GM23338 (cell line): ENCODE results near the gene INPP4A. TPM values are rescaled to one million over a fixed set of nuclear protein-coding genes. Genes with fewer than 3 reads are reported as not detected.

Experiments
- ATAC-seq: fragments of 200-7000 bp; cut with Tn5 transposase; 3 replicates; pipeline ENCODE4 v1.9.1; 2020
- DNase-seq: peaks from one replicate; pipeline ENCODE4 v3.0.0-alpha.2; 2015; ENCODE audit warnings: low spot score
- H2AFZ ChIP-seq: fragments of 200-600 bp; sonication (generic); 2 replicates; pipeline ENCODE4 v1.8.0; 2016; ENCODE audit warnings: antibody characterized with exemption, mild to moderate bottlenecking, moderate library complexity
- H3F3A ChIP-seq: fragments of 200-600 bp; sonication (generic); replicated peaks from 2 replicates; pipeline ENCODE4 v1.8.0; 2017; ENCODE audit warnings: antibody characterized with exemption, mixed run types, low read depth
- H3K27ac ChIP-seq: fragments of 200-600 bp; sonication (generic); 2 replicates; pipeline ENCODE4 v1.6.1; 2016; ENCODE audit warnings: low read depth
- H3K27me3 ChIP-seq: fragments of 200-600 bp; sonication (generic); 2 replicates; pipeline ENCODE4 v1.8.0; 2016; ENCODE audit warnings: mild to moderate bottlenecking, mixed run types, moderate library complexity; ENCODE audit not compliant: insufficient read depth
- H3K36me3 ChIP-seq: fragments of 200-600 bp; sonication (generic); 2 replicates; pipeline ENCODE4 v1.8.0; 2016; ENCODE audit warnings: mild to moderate bottlenecking; ENCODE audit not compliant: insufficient read depth
- H3K4me1 ChIP-seq: fragments of 200-600 bp; sonication (generic); 2 replicates; pipeline ENCODE4 v1.8.0; 2016; ENCODE audit warnings: mild to moderate bottlenecking, moderate library complexity; ENCODE audit not compliant: insufficient read depth
- H3K4me2 ChIP-seq: fragments of 200-600 bp; sonication (generic); 2 replicates; pipeline ENCODE4 v1.7.1; 2017; ENCODE audit warnings: mixed run types
- H3K4me3 ChIP-seq: fragments of 200-600 bp; sonication (generic); 2 replicates; pipeline ENCODE4 v1.6.1; 2016; ENCODE audit warnings: mixed run types
- H3K79me2 ChIP-seq: fragments of 200-600 bp; sonication (generic); replicated peaks from 2 replicates; pipeline ENCODE4 v1.8.0; 2017; ENCODE audit warnings: mild to moderate bottlenecking; ENCODE audit not compliant: insufficient read depth
- H3K9me2 ChIP-seq: fragments of 200-600 bp; sonication (generic); 2 replicates; pipeline ENCODE4 v1.8.0; 2017; ENCODE audit not compliant: insufficient read depth
- H4K20me1 ChIP-seq: fragments of 200-600 bp; sonication (generic); replicated peaks from 2 replicates; pipeline ENCODE4 v1.8.0; 2017; ENCODE audit warnings: mild to moderate bottlenecking; ENCODE audit not compliant: insufficient read depth
- H3K27ac Mint-ChIP-seq: 2 replicates; pipeline ENCODE4 v1.8.0; 2020; ENCODE audit warnings: inconsistent platforms, mild to moderate bottlenecking, moderate library complexity, mixed read lengths
- H3K27me3 Mint-ChIP-seq: 3 replicates; pipeline ENCODE4 v1.8.0; 2022; ENCODE audit warnings: low read depth, mild to moderate bottlenecking, moderate library complexity, mixed read lengths, inconsistent platforms; ENCODE audit not compliant: insufficient read depth, poor library complexity
- H3K36me3 Mint-ChIP-seq: 3 replicates; pipeline ENCODE4 v1.8.0; 2021; ENCODE audit warnings: low read depth, mild to moderate bottlenecking, inconsistent platforms, moderate library complexity, mixed read lengths
- H3K4me1 Mint-ChIP-seq: 3 replicates; pipeline ENCODE4 v1.8.0; 2020; ENCODE audit warnings: mild to moderate bottlenecking, inconsistent platforms, mixed read lengths
- H3K4me3 Mint-ChIP-seq: 3 replicates; pipeline ENCODE4 v1.8.0; 2021; ENCODE audit warnings: moderate library complexity, mild to moderate bottlenecking, inconsistent platforms, mixed read lengths
- H3K9me3 Mint-ChIP-seq: 3 replicates; pipeline ENCODE4 v1.8.0; 2020; ENCODE audit warnings: moderate library complexity, mild to moderate bottlenecking, inconsistent platforms, mixed read lengths
- CREB1 ChIP-seq: fragments of 250-450 bp; sonication (Bioruptor Pico); IDR thresholded peaks from 2 replicates; pipeline ENCODE4 v1.5.0; 2020; ENCODE audit warnings: low read depth, mild to moderate bottlenecking, moderate library complexity
- JUNB ChIP-seq: IDR thresholded peaks from one replicate; pipeline ENCODE4 v1.6.1; 2016; ENCODE audit warnings: antibody characterized with exemption; ENCODE audit not compliant: unreplicated experiment
- STAT1 ChIP-seq: IDR thresholded peaks from one replicate; pipeline ENCODE4 v1.6.1; 2016; ENCODE audit warnings: antibody characterized with exemption; ENCODE audit not compliant: unreplicated experiment
- ZNF114 ChIP-seq: fragments of 250-450 bp; sonication (Bioruptor Pico); IDR thresholded peaks from 2 replicates; pipeline ENCODE4 v1.5.0; 2020; ENCODE audit warnings: mild to moderate bottlenecking, moderate library complexity
- polyA plus RNA-seq: library from polyadenylated mRNA; unstranded; fragments of >200 nt; fragmentation: Nextera tagmentation; extraction: Ambion mirVana; gene quantifications from 2 replicates; pipeline ENCODE4 v1.2.1, GENCODE V29; 2016
- total RNA-seq: library from RNA; depleted of rRNA; stranded (reverse); fragments of >200 nt; shearing (Covaris generic); gene quantifications from 2 replicates; pipeline ENCODE4 v1.2.3, GENCODE V29; 2014
- TF ChIP-seq, protein P1 (sequence below): fragments of 250-450 bp; sonication (Bioruptor Pico); IDR thresholded peaks from 2 replicates; pipeline ENCODE4 v1.5.0; 2020; ENCODE audit warnings: mild to moderate bottlenecking, moderate library complexity
- TF ChIP-seq, protein P2 (sequence below): IDR thresholded peaks from 2 replicates; pipeline ENCODE4 v1.6.1; 2016; ENCODE audit warnings: antibody characterized with exemption

The INPP4A gene
- total and polyA plus RNA-seq, 2 experiments from 2014 or later: 8.5 to 36.9 TPM

DNA sequence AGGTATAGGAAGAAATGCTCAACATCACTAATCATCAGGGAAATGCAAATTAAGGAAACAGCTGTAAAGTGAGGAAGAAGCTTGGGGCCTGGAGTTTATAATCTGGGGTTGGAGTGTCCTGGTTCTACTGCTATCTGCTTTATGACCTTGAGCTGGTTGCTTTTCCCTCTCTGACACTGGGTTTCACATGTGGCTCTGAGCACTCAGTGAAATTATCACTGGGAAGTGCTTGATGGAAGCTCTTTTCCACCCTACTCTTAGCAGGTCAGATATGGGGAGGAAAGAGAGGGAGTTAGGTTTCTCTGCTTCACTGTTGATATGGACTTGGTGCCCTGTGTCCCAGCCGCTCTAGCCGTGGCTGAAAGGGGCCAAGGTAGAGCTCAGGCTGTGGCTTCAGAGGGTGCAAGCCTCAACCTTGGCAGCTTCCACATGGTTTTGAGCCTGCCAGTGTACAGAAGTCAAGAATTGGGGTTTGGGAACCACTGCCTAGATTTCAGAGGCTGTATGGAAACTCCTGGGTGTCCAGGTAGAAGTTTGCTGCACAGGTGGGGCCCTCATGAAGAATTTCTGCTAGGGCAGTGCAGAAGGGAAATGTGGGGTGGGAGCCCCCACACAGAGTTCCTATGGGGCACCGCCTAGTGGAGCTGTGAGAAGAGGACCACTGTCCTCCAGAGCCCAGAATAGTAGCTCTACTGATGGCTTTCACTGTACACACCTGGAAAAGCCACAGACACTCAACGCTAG, 52.3 kb downstream of the INPP4A start (continued):
- no peak for TF ChIP-seq JUNB
- TF ChIP-seq, protein P1, sequence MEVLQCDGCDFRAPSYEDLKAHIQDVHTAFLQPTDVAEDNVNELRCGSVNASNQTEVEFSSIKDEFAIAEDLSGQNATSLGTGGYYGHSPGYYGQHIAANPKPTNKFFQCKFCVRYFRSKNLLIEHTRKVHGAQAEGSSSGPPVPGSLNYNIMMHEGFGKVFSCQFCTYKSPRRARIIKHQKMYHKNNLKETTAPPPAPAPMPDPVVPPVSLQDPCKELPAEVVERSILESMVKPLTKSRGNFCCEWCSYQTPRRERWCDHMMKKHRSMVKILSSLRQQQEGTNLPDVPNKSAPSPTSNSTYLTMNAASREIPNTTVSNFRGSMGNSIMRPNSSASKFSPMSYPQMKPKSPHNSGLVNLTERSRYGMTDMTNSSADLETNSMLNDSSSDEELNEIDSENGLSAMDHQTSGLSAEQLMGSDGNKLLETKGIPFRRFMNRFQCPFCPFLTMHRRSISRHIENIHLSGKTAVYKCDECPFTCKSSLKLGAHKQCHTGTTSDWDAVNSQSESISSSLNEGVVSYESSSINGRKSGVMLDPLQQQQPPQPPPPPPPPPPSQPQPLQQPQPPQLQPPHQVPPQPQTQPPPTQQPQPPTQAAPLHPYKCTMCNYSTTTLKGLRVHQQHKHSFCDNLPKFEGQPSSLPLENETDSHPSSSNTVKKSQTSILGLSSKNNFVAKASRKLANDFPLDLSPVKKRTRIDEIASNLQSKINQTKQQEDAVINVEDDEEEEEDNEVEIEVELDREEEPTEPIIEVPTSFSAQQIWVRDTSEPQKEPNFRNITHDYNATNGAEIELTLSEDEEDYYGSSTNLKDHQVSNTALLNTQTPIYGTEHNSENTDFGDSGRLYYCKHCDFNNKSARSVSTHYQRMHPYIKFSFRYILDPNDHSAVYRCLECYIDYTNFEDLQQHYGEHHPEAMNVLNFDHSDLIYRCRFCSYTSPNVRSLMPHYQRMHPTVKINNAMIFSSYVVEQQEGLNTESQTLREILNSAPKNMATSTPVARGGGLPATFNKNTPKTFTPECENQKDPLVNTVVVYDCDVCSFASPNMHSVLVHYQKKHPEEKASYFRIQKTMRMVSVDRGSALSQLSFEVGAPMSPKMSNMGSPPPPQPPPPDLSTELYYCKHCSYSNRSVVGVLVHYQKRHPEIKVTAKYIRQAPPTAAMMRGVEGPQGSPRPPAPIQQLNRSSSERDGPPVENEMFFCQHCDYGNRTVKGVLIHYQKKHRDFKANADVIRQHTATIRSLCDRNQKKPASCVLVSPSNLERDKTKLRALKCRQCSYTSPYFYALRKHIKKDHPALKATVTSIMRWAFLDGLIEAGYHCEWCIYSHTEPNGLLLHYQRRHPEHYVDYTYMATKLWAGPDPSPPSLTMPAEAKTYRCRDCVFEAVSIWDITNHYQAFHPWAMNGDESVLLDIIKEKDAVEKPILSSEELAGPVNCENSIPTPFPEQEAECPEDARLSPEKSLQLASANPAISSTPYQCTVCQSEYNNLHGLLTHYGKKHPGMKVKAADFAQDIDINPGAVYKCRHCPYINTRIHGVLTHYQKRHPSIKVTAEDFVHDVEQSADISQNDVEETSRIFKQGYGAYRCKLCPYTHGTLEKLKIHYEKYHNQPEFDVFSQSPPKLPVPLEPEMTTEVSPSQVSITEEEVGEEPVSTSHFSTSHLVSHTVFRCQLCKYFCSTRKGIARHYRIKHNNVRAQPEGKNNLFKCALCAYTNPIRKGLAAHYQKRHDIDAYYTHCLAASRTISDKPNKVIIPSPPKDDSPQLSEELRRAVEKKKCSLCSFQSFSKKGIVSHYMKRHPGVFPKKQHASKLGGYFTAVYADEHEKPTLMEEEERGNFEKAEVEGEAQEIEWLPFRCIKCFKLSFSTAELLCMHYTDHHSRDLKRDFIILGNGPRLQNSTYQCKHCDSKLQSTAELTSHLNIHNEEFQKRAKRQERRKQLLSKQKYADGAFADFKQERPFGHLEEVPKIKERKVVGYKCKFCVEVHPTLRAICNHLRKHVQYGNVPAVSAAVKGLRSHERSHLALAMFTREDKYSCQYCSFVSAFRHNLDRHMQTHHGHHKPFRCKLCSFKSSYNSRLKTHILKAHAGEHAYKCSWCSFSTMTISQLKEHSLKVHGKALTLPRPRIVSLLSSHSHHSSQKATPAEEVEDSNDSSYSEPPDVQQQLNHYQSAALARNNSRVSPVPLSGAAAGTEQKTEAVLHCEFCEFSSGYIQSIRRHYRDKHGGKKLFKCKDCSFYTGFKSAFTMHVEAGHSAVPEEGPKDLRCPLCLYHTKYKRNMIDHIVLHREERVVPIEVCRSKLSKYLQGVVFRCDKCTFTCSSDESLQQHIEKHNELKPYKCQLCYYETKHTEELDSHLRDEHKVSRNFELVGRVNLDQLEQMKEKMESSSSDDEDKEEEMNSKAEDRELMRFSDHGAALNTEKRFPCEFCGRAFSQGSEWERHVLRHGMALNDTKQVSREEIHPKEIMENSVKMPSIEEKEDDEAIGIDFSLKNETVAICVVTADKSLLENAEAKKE (CRISPR knock-in tag): no peak

DNA sequence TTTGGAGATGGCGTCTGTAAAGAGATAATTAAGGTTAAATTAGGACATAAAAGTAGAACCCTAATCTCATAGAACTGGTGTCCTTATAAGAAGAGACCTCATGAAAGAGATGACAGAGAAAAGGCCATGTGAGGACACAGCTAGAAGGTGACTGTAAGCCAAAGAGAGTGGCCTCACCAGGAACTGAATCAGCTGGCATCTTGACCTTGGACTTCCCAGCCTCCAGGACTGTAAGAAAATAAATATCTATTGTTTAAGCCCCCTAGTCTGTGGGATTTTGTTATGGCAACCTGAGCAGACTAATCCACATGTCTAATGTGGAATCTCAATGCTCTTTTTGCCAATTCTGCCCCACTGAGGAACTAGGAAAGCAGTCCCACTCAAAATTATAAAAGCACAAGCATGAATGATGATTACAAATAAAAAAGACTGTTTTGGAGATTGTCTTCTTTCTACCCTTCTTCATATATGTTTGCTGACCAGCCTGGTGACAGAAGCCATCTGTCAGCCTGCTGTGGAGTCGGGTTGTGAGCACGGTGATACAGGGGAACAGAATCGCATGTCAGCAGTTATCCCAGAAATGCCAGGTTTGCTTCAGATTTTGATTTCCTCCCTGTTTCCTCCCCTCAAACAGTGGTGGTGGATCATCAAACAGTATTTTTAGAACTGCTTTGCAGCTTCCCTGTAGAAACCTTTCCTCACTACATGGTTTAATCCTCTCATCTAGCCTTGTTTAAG, 54.2 kb downstream of the INPP4A start:
- H3K27ac ChIP-seq: no peak overlapping the region
- peaks cover 19% of the 10 kb centered on the region for H3K4me1 Mint-ChIP-seq
- peaks cover 56% of the 10 kb centered on the region for H3K36me3 Mint-ChIP-seq
- H3K9me3 Mint-ChIP-seq: peaks cover 32% of the 10 kb centered on the region
- H4K20me1 ChIP-seq: peaks cover 5% of the 10 kb centered on the region
- H3K4me1 ChIP-seq: peaks cover 13% of the 10 kb centered on the region; the same call in 1 of the 2 replicates
- H3K27ac Mint-ChIP-seq: no peak overlapping the region
- DNase-seq (no peak), ATAC-seq (no peak)
- no peak overlapping the region for H2AFZ ChIP-seq
- H3K4me2 ChIP-seq: no peak overlapping the region
- H3K4me3 ChIP-seq: no peak overlapping the region
- H3K36me3 ChIP-seq: 0 out of 2 replicates have a peak, but pooled peaks cover 5% of the 10 kb centered on the region
- no peak overlapping the region for H3K4me3 Mint-ChIP-seq
- 0 out of 2 replicates have a peak, but pooled peaks cover 9% of the 10 kb centered on the region for H3K9me2 ChIP-seq
- peaks cover 33% of the 10 kb centered on the region for H3K79me2 ChIP-seq
- H3K27me3 Mint-ChIP-seq: peaks cover 2% of the 10 kb centered on the region
- no peaks in the 10 kb centered on the region for H3F3A ChIP-seq
- H3K27me3 ChIP-seq: no peaks in the 10 kb centered on the region
- TF ChIP-seq, protein P2, sequence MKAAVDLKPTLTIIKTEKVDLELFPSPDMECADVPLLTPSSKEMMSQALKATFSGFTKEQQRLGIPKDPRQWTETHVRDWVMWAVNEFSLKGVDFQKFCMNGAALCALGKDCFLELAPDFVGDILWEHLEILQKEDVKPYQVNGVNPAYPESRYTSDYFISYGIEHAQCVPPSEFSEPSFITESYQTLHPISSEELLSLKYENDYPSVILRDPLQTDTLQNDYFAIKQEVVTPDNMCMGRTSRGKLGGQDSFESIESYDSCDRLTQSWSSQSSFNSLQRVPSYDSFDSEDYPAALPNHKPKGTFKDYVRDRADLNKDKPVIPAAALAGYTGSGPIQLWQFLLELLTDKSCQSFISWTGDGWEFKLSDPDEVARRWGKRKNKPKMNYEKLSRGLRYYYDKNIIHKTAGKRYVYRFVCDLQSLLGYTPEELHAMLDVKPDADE: no peak
- TF ChIP-seq CREB1 (CRISPR knock-in tag) (no peak), JUNB (no peak), STAT1 (no peak), ZNF114 (CRISPR knock-in tag) (no peak)
- TF ChIP-seq, protein P1 (CRISPR knock-in tag): no peak
